Measurements from ENCODE around the gene ARL17A.
"Not testable (repeated sequence)": the region's sequence is repeated elsewhere in the genome, so short reads cannot be mapped to it uniquely, and the experiment has no call there.

ARL17A gene

GRCh38 chr17:46559155-46559554 is 20.3 kb downstream of the ARL17A start:
- DNase-seq (ENCODE audit: low read depth in 4 of 4, low spot score in 1 of 4), result not testable (repeated sequence)

- DNase-seq (ENCODE audit: low read depth in 4 of 4, low spot score in 1 of 4), result not testable (repeated sequence)
These were observed 30.9 kb downstream of the ARL17A start for GRCh38 chr17:46548607-46549006.

GRCh38 chr17:46534716-46535115 is 44.8 kb downstream of the ARL17A start:
- DNase-seq (ENCODE audit: low read depth in 4 of 4, low spot score in 1 of 4), result not testable (repeated sequence)

GRCh38 chr17:46512168-46512567 is 67.3 kb downstream of the ARL17A start, which contains the start of gene LRRC37A2:
Gene LRRC37A2 (plus strand): TSS chr17:46512468. CDS start chr17:46512713, 245 bp downstream.
- DNase-seq (ENCODE audit: low read depth in 4 of 4, low spot score in 1 of 4), result not testable (repeated sequence)

- not testable (repeated sequence) for DNase-seq (ENCODE audit: low read depth in 4 of 4, low spot score in 1 of 4)
These were observed 73.6 kb downstream of the ARL17A start for GRCh38 chr17:46505896-46506295.

GRCh38 chr17:46499437-46500139 is 79.9 kb downstream of the ARL17A start:
- DNase-seq (ENCODE audit: low read depth in 4 of 4, low spot score in 1 of 4), result not testable (repeated sequence)

- DNase-seq (ENCODE audit: low read depth in 4 of 4, low spot score in 1 of 4), result not testable (repeated sequence)
These were observed 87.5 kb downstream of the ARL17A start for GRCh38 chr17:46492021-46492420.

- not testable (repeated sequence) for DNase-seq (ENCODE audit: low read depth in 4 of 4, low spot score in 1 of 4)
These were observed 98.2 kb downstream of the ARL17A start for GRCh38 chr17:46481310-46481709.

GRCh38 chr17:46478823-46479222 is 100.7 kb downstream of the ARL17A start:
- not testable (repeated sequence) for DNase-seq (ENCODE audit: low read depth in 4 of 4, low spot score in 1 of 4)

- DNase-seq (ENCODE audit: low read depth in 4 of 4, low spot score in 1 of 4), result not testable (repeated sequence)
These were observed 103.9 kb downstream of the ARL17A start for GRCh38 chr17:46475583-46475982.

- not testable (repeated sequence) for DNase-seq (ENCODE audit: low read depth in 4 of 4, low spot score in 1 of 4)
These were observed 105.0 kb downstream of the ARL17A start for GRCh38 chr17:46474489-46474888.

- not testable (repeated sequence) for DNase-seq (ENCODE audit: low read depth in 4 of 4, low spot score in 1 of 4)
These were observed 111.9 kb downstream of the ARL17A start for GRCh38 chr17:46467618-46468017.

All from stimulated activated CD4-positive, alpha-beta T cell treated with anti-CD3 and anti-CD28 coated beads, Interleukin-1b, Interleukin-23, amount 100 ng/mL, for 24 hours (primary cell).